GM23338 (cell line): ENCODE data around the gene IQGAP1. TPM values are rescaled to one million over a fixed set of nuclear protein-coding genes. Genes with fewer than 3 reads are reported as not detected.

ENCODE experiments used
- ATAC-seq: fragments of 200-7000 bp; cut with Tn5 transposase; 3 replicates; pipeline ENCODE4 v1.9.1; 2020
- DNase-seq: peaks from one replicate; pipeline ENCODE4 v3.0.0-alpha.2; 2015; ENCODE audit warnings: low spot score
- H2AFZ ChIP-seq: fragments of 200-600 bp; sonication (generic); 2 replicates; pipeline ENCODE4 v1.8.0; 2016; ENCODE audit warnings: antibody characterized with exemption, mild to moderate bottlenecking, moderate library complexity
- H3F3A ChIP-seq: fragments of 200-600 bp; sonication (generic); replicated peaks from 2 replicates; pipeline ENCODE4 v1.8.0; 2017; ENCODE audit warnings: antibody characterized with exemption, mixed run types, low read depth
- H3K27ac ChIP-seq: fragments of 200-600 bp; sonication (generic); 2 replicates; pipeline ENCODE4 v1.6.1; 2016; ENCODE audit warnings: low read depth
- H3K27me3 ChIP-seq: fragments of 200-600 bp; sonication (generic); 2 replicates; pipeline ENCODE4 v1.8.0; 2016; ENCODE audit warnings: mild to moderate bottlenecking, mixed run types, moderate library complexity; ENCODE audit not compliant: insufficient read depth
- H3K36me3 ChIP-seq: fragments of 200-600 bp; sonication (generic); 2 replicates; pipeline ENCODE4 v1.8.0; 2016; ENCODE audit warnings: mild to moderate bottlenecking; ENCODE audit not compliant: insufficient read depth
- H3K4me1 ChIP-seq: fragments of 200-600 bp; sonication (generic); 2 replicates; pipeline ENCODE4 v1.8.0; 2016; ENCODE audit warnings: mild to moderate bottlenecking, moderate library complexity; ENCODE audit not compliant: insufficient read depth
- H3K4me2 ChIP-seq: fragments of 200-600 bp; sonication (generic); 2 replicates; pipeline ENCODE4 v1.7.1; 2017; ENCODE audit warnings: mixed run types
- H3K4me3 ChIP-seq: fragments of 200-600 bp; sonication (generic); 2 replicates; pipeline ENCODE4 v1.6.1; 2016; ENCODE audit warnings: mixed run types
- H3K79me2 ChIP-seq: fragments of 200-600 bp; sonication (generic); replicated peaks from 2 replicates; pipeline ENCODE4 v1.8.0; 2017; ENCODE audit warnings: mild to moderate bottlenecking; ENCODE audit not compliant: insufficient read depth
- H3K9me2 ChIP-seq: fragments of 200-600 bp; sonication (generic); 2 replicates; pipeline ENCODE4 v1.8.0; 2017; ENCODE audit not compliant: insufficient read depth
- H4K20me1 ChIP-seq: fragments of 200-600 bp; sonication (generic); replicated peaks from 2 replicates; pipeline ENCODE4 v1.8.0; 2017; ENCODE audit warnings: mild to moderate bottlenecking; ENCODE audit not compliant: insufficient read depth
- H3K27ac Mint-ChIP-seq: 2 replicates; pipeline ENCODE4 v1.8.0; 2020; ENCODE audit warnings: inconsistent platforms, mild to moderate bottlenecking, moderate library complexity, mixed read lengths
- H3K27me3 Mint-ChIP-seq: 3 replicates; pipeline ENCODE4 v1.8.0; 2022; ENCODE audit warnings: low read depth, mild to moderate bottlenecking, moderate library complexity, mixed read lengths, inconsistent platforms; ENCODE audit not compliant: insufficient read depth, poor library complexity
- H3K36me3 Mint-ChIP-seq: 3 replicates; pipeline ENCODE4 v1.8.0; 2021; ENCODE audit warnings: low read depth, mild to moderate bottlenecking, inconsistent platforms, moderate library complexity, mixed read lengths
- H3K4me1 Mint-ChIP-seq: 3 replicates; pipeline ENCODE4 v1.8.0; 2020; ENCODE audit warnings: mild to moderate bottlenecking, inconsistent platforms, mixed read lengths
- H3K4me3 Mint-ChIP-seq: 3 replicates; pipeline ENCODE4 v1.8.0; 2021; ENCODE audit warnings: moderate library complexity, mild to moderate bottlenecking, inconsistent platforms, mixed read lengths
- H3K9me3 Mint-ChIP-seq: 3 replicates; pipeline ENCODE4 v1.8.0; 2020; ENCODE audit warnings: moderate library complexity, mild to moderate bottlenecking, inconsistent platforms, mixed read lengths
- CREB1 ChIP-seq: fragments of 250-450 bp; sonication (Bioruptor Pico); IDR thresholded peaks from 2 replicates; pipeline ENCODE4 v1.5.0; 2020; ENCODE audit warnings: low read depth, mild to moderate bottlenecking, moderate library complexity
- EZH2 ChIP-seq: fragments of 200-600 bp; sonication (generic); IDR thresholded peaks from one replicate; pipeline ENCODE4 v1.8.0; 2017; ENCODE audit warnings: antibody characterized with exemption, mild to moderate bottlenecking, low read depth; ENCODE audit not compliant: unreplicated experiment
- JUNB ChIP-seq: IDR thresholded peaks from one replicate; pipeline ENCODE4 v1.6.1; 2016; ENCODE audit warnings: antibody characterized with exemption; ENCODE audit not compliant: unreplicated experiment
- NANOG ChIP-seq: IDR thresholded peaks from 2 replicates; pipeline ENCODE4 v1.6.1; 2016; ENCODE audit warnings: antibody characterized with exemption, borderline replicate concordance
- POLR2AphosphoS5 ChIP-seq: IDR thresholded peaks from 2 replicates; pipeline ENCODE4 v1.6.1; 2016; ENCODE audit warnings: antibody characterized with exemption, low read depth
- STAT1 ChIP-seq: IDR thresholded peaks from one replicate; pipeline ENCODE4 v1.6.1; 2016; ENCODE audit warnings: antibody characterized with exemption; ENCODE audit not compliant: unreplicated experiment
- ZNF114 ChIP-seq: fragments of 250-450 bp; sonication (Bioruptor Pico); IDR thresholded peaks from 2 replicates; pipeline ENCODE4 v1.5.0; 2020; ENCODE audit warnings: mild to moderate bottlenecking, moderate library complexity
- ZNF331 ChIP-seq: fragments of 250-450 bp; sonication (Bioruptor Pico); IDR thresholded peaks from 2 replicates; pipeline ENCODE4 v1.5.0; 2020; ENCODE audit warnings: low read depth, mild to moderate bottlenecking, moderate library complexity
- polyA plus RNA-seq: library from polyadenylated mRNA; unstranded; fragments of >200 nt; fragmentation: Nextera tagmentation; extraction: Ambion mirVana; gene quantifications from 2 replicates; pipeline ENCODE4 v1.2.1, GENCODE V29; 2016
- total RNA-seq: library from RNA; depleted of rRNA; stranded (reverse); fragments of >200 nt; shearing (Covaris generic); gene quantifications from 2 replicates; pipeline ENCODE4 v1.2.3, GENCODE V29; 2014
- TF ChIP-seq, protein P1 (sequence below): IDR thresholded peaks from one replicate; pipeline ENCODE4 v1.6.1; 2018; ENCODE audit warnings: antibody characterized with exemption; ENCODE audit not compliant: unreplicated experiment
- TF ChIP-seq, protein P2 (sequence below): IDR thresholded peaks from 2 replicates; pipeline ENCODE4 v1.6.1; 2016; ENCODE audit warnings: antibody characterized with exemption
- TF ChIP-seq, protein P3 (sequence below), 2 experiments: fragments of 200-600 bp in 1 of 2; sonication (generic) in 1 of 2; conservative IDR thresholded peaks; 2 replicates each; pipeline versions ENCODE4 v1.5.1 to v1.6.1; 2016 to 2017; ENCODE audit warnings: antibody characterized with exemption in 2 of 2, low read depth in 2 of 2, mild to moderate bottlenecking in 2 of 2, moderate library complexity in 1 of 2
- TF ChIP-seq, protein P4 (sequence below): fragments of 250-450 bp; sonication (Bioruptor Pico); IDR thresholded peaks from 2 replicates; pipeline ENCODE4 v1.5.0; 2020; ENCODE audit warnings: mild to moderate bottlenecking, moderate library complexity

IQGAP1 gene
- total and polyA plus RNA-seq, 2 experiments from 2014 or later, result 92.7 to 159 TPM

DNA sequence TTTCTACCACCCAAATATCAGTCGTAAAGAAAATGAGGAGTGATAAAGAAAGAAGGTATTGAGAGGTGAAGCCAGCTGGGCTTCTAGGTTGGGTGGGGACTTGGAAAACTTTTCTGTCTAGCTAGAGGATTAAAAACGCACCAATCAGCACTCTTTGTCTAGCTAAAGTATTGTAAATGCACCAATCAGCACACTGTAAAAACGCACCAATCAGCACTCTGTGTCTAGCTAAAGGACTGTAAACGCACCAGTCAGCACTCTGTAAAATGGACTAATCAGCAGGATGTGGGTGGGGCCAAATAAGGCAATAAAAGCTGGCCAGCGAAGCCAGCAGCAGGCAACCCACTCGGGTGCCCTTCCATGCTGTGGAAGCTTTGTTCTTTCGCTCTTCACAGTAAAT, 13.0 kb upstream of the IQGAP1 start:
- Histone ChIP-seq H3K36me3 (no peaks in the 10 kb centered on the region; the same call in 1 of the 2 replicates), H2AFZ (no peak overlapping the region), H3K4me3 (no peak overlapping the region), H3K27ac (no peak overlapping the region), H3F3A (no peaks in the 10 kb centered on the region), H3K9me2 (no peaks in the 10 kb centered on the region), H3K4me2 (no peak overlapping the region), H3K27me3 (no peaks in the 10 kb centered on the region), H3K4me1 (no peaks in the 10 kb centered on the region), H3K79me2 (no peaks in the 10 kb centered on the region), H4K20me1 (no peaks in the 10 kb centered on the region)
- ATAC-seq (no peak), DNase-seq (no peak)
- Mint-ChIP-seq H3K36me3 (peaks cover 11% of the 10 kb centered on the region; the same call in 2 of the 3 replicates), H3K4me1 (no peaks in the 10 kb centered on the region), H3K9me3 (peaks cover 19% of the 10 kb centered on the region), H3K4me3 (no peak overlapping the region), H3K27ac (no peak overlapping the region), H3K27me3 (peaks cover 3% of the 10 kb centered on the region)
- TF ChIP-seq, protein P1, sequence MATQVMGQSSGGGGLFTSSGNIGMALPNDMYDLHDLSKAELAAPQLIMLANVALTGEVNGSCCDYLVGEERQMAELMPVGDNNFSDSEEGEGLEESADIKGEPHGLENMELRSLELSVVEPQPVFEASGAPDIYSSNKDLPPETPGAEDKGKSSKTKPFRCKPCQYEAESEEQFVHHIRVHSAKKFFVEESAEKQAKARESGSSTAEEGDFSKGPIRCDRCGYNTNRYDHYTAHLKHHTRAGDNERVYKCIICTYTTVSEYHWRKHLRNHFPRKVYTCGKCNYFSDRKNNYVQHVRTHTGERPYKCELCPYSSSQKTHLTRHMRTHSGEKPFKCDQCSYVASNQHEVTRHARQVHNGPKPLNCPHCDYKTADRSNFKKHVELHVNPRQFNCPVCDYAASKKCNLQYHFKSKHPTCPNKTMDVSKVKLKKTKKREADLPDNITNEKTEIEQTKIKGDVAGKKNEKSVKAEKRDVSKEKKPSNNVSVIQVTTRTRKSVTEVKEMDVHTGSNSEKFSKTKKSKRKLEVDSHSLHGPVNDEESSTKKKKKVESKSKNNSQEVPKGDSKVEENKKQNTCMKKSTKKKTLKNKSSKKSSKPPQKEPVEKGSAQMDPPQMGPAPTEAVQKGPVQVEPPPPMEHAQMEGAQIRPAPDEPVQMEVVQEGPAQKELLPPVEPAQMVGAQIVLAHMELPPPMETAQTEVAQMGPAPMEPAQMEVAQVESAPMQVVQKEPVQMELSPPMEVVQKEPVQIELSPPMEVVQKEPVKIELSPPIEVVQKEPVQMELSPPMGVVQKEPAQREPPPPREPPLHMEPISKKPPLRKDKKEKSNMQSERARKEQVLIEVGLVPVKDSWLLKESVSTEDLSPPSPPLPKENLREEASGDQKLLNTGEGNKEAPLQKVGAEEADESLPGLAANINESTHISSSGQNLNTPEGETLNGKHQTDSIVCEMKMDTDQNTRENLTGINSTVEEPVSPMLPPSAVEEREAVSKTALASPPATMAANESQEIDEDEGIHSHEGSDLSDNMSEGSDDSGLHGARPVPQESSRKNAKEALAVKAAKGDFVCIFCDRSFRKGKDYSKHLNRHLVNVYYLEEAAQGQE, result no peak
- TF ChIP-seq JUNB (no peak), STAT1 (no peak), CREB1 (no peak), ZNF331 (no peak), ZNF114 (no peak), NANOG (no peak), EZH2 (no peak), POLR2AphosphoS5 (no peak)
- TF ChIP-seq, protein P2, sequence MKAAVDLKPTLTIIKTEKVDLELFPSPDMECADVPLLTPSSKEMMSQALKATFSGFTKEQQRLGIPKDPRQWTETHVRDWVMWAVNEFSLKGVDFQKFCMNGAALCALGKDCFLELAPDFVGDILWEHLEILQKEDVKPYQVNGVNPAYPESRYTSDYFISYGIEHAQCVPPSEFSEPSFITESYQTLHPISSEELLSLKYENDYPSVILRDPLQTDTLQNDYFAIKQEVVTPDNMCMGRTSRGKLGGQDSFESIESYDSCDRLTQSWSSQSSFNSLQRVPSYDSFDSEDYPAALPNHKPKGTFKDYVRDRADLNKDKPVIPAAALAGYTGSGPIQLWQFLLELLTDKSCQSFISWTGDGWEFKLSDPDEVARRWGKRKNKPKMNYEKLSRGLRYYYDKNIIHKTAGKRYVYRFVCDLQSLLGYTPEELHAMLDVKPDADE, result no peak
- TF ChIP-seq, protein P3, sequence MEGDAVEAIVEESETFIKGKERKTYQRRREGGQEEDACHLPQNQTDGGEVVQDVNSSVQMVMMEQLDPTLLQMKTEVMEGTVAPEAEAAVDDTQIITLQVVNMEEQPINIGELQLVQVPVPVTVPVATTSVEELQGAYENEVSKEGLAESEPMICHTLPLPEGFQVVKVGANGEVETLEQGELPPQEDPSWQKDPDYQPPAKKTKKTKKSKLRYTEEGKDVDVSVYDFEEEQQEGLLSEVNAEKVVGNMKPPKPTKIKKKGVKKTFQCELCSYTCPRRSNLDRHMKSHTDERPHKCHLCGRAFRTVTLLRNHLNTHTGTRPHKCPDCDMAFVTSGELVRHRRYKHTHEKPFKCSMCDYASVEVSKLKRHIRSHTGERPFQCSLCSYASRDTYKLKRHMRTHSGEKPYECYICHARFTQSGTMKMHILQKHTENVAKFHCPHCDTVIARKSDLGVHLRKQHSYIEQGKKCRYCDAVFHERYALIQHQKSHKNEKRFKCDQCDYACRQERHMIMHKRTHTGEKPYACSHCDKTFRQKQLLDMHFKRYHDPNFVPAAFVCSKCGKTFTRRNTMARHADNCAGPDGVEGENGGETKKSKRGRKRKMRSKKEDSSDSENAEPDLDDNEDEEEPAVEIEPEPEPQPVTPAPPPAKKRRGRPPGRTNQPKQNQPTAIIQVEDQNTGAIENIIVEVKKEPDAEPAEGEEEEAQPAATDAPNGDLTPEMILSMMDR (conservative IDR thresholded peaks at IDR 0.05; ENCODE audit: low read depth in 2 of 2), result no peak
- TF ChIP-seq, protein P4, sequence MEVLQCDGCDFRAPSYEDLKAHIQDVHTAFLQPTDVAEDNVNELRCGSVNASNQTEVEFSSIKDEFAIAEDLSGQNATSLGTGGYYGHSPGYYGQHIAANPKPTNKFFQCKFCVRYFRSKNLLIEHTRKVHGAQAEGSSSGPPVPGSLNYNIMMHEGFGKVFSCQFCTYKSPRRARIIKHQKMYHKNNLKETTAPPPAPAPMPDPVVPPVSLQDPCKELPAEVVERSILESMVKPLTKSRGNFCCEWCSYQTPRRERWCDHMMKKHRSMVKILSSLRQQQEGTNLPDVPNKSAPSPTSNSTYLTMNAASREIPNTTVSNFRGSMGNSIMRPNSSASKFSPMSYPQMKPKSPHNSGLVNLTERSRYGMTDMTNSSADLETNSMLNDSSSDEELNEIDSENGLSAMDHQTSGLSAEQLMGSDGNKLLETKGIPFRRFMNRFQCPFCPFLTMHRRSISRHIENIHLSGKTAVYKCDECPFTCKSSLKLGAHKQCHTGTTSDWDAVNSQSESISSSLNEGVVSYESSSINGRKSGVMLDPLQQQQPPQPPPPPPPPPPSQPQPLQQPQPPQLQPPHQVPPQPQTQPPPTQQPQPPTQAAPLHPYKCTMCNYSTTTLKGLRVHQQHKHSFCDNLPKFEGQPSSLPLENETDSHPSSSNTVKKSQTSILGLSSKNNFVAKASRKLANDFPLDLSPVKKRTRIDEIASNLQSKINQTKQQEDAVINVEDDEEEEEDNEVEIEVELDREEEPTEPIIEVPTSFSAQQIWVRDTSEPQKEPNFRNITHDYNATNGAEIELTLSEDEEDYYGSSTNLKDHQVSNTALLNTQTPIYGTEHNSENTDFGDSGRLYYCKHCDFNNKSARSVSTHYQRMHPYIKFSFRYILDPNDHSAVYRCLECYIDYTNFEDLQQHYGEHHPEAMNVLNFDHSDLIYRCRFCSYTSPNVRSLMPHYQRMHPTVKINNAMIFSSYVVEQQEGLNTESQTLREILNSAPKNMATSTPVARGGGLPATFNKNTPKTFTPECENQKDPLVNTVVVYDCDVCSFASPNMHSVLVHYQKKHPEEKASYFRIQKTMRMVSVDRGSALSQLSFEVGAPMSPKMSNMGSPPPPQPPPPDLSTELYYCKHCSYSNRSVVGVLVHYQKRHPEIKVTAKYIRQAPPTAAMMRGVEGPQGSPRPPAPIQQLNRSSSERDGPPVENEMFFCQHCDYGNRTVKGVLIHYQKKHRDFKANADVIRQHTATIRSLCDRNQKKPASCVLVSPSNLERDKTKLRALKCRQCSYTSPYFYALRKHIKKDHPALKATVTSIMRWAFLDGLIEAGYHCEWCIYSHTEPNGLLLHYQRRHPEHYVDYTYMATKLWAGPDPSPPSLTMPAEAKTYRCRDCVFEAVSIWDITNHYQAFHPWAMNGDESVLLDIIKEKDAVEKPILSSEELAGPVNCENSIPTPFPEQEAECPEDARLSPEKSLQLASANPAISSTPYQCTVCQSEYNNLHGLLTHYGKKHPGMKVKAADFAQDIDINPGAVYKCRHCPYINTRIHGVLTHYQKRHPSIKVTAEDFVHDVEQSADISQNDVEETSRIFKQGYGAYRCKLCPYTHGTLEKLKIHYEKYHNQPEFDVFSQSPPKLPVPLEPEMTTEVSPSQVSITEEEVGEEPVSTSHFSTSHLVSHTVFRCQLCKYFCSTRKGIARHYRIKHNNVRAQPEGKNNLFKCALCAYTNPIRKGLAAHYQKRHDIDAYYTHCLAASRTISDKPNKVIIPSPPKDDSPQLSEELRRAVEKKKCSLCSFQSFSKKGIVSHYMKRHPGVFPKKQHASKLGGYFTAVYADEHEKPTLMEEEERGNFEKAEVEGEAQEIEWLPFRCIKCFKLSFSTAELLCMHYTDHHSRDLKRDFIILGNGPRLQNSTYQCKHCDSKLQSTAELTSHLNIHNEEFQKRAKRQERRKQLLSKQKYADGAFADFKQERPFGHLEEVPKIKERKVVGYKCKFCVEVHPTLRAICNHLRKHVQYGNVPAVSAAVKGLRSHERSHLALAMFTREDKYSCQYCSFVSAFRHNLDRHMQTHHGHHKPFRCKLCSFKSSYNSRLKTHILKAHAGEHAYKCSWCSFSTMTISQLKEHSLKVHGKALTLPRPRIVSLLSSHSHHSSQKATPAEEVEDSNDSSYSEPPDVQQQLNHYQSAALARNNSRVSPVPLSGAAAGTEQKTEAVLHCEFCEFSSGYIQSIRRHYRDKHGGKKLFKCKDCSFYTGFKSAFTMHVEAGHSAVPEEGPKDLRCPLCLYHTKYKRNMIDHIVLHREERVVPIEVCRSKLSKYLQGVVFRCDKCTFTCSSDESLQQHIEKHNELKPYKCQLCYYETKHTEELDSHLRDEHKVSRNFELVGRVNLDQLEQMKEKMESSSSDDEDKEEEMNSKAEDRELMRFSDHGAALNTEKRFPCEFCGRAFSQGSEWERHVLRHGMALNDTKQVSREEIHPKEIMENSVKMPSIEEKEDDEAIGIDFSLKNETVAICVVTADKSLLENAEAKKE (CRISPR knock-in tag), result no peak
